Loucy (cell line): ENCODE results near the gene TEX26.

Experiments used
- CTCF ChIP-seq: fragments of 200-600 bp; sonication (generic); conservative IDR thresholded peaks from 2 replicates; pipeline ENCODE4 v1.5.1; 2014; ENCODE audit warnings: mild to moderate bottlenecking, antibody characterized with exemption, low read length
- EZH2phosphoT487 ChIP-seq: fragments of 200-600 bp; IDR thresholded peaks from 2 replicates; pipeline ENCODE4 v1.6.1; 2018; ENCODE audit warnings: antibody characterized with exemption, mild to moderate bottlenecking, moderate library complexity, borderline replicate concordance

- TF ChIP-seq EZH2phosphoT487: no peak
- TF ChIP-seq CTCF: no peak
Measured at GRCh38 chr13:30998136-30999088, 66.0 kb downstream of the TEX26 start.
